K562 (cell line): Measurements from ENCODE around the gene PSAP. TPM values are rescaled to one million over a fixed set of nuclear protein-coding genes. Genes with fewer than 3 reads are reported as not detected.
A peak's percentile ranks its signal among the peaks of the same experiment; 100 is the strongest.

ENCODE experiments used
- CREB1 ChIP-seq, 2 experiments: sonication (generic) in 1 of 2; formaldehyde crosslinking in 1 of 2; IDR thresholded peaks; 2 replicates each; pipeline versions ENCODE4 v1.6.1 to v1.8.0; 2012 to 2022; ENCODE audit warnings: inconsistent platforms in 1 of 2, mild to moderate bottlenecking in 1 of 2, missing genetic modification reagents in 1 of 2, moderate library complexity in 1 of 2
- FOXA1 ChIP-seq: fragments of 450-650 bp; IDR thresholded peaks from 2 replicates; pipeline ENCODE4 v1.6.1; 2016; ENCODE audit warnings: mild to moderate bottlenecking, borderline replicate concordance
- NFE2L1 ChIP-seq: fragments of 450-650 bp; IDR thresholded peaks from 2 replicates; pipeline ENCODE4 v1.6.1; 2016; ENCODE audit warnings: missing genetic modification characterization, low read depth, mild to moderate bottlenecking, missing compliant biosample characterization, moderate library complexity, borderline replicate concordance
- PYGO2 ChIP-seq: fragments of 450-650 bp; IDR thresholded peaks from 2 replicates; pipeline ENCODE4 v1.6.1; 2016; ENCODE audit warnings: mild to moderate bottlenecking, missing genetic modification characterization, moderate library complexity, missing compliant biosample characterization
- SRF ChIP-seq, 2 experiments: fragments of 250-450, 450-650 bp in 1 of 2; sonication (Bioruptor Pico) in 1 of 2; sonication (generic) in 1 of 2; formaldehyde crosslinking; IDR thresholded peaks; 2 replicates each; pipeline versions ENCODE4 v1.5.0 to v1.5.1; 2020 to 2022; ENCODE audit warnings: mild to moderate bottlenecking in 1 of 2, missing genetic modification reagents in 1 of 2
- ZBTB8A ChIP-seq: fragments of 450-650 bp; IDR thresholded peaks from 2 replicates; pipeline ENCODE4 v1.6.1; 2018; ENCODE audit warnings: mild to moderate bottlenecking, moderate library complexity; ENCODE audit not compliant: partially characterized antibody
- ZFP36 ChIP-seq: fragments of 150-350 bp; IDR thresholded peaks from 2 replicates; pipeline ENCODE4 v1.6.1; 2018; ENCODE audit warnings: low read length, low read depth; ENCODE audit not compliant: partially characterized antibody
- ZNF224 ChIP-seq: sonication (generic); formaldehyde crosslinking; IDR thresholded peaks from 2 replicates; pipeline ENCODE4 v1.8.0; 2022; ENCODE audit warnings: mild to moderate bottlenecking, missing genetic modification reagents
- ZNF253 ChIP-seq: fragments of 250-450 bp; sonication (Bioruptor Pico); conservative IDR thresholded peaks from 2 replicates; pipeline ENCODE4 v1.6.1; 2021; ENCODE audit warnings: mild to moderate bottlenecking
- ZNF785 ChIP-seq: fragments of 250-450 bp; sonication (Bioruptor Pico); IDR thresholded peaks from 2 replicates; pipeline ENCODE4 v1.4.0; 2020; ENCODE audit warnings: mild to moderate bottlenecking
- polyA plus RNA-seq, 8 experiments: library from polyadenylated mRNA; depleted of rRNA in 4 of 8; stranded (reverse) in 5 of 8; unstranded in 3 of 8; fragments of >200 nt; fragmentation: Nextera tagmentation in 2 of 8; fragmentation: Illumina TruSeq in 1 of 8; extraction: Ambion mirVana in 2 of 8; extraction: Trizol in 1 of 8; gene quantifications; 2 replicates each; pipeline versions ENCODE4 v1.2.1 to v1.2.3, GENCODE V29; 2011 to 2014; ENCODE audit warnings: inconsistent platforms in 1 of 8, missing spikeins in 1 of 8
- total RNA-seq, 7 experiments: library from RNA; depleted of rRNA in 6 of 7; stranded (reverse); fragments of >200 nt in 6 of 7; fragmentation: Illumina TruSeq in 2 of 7; extraction: Trizol in 2 of 7; gene quantifications; 2 replicates each; pipeline versions ENCODE4 v1.2.1 to v1.2.3, GENCODE V29; 2011 to 2021; ENCODE audit warnings: low replicate concordance in 1 of 7
- TF ChIP-seq, protein P1 (sequence below): fragments of 450-650 bp; IDR thresholded peaks from 2 replicates; pipeline ENCODE4 v1.6.1; 2016; ENCODE audit warnings: low read depth, mild to moderate bottlenecking, moderate library complexity
- TF ChIP-seq, protein P2 (sequence below): sonication (generic); formaldehyde crosslinking; IDR thresholded peaks from 2 replicates; pipeline ENCODE4 v1.8.1; 2023; ENCODE audit warnings: missing genetic modification reagents, mild to moderate bottlenecking, borderline replicate concordance
- TF ChIP-seq, protein P3 (sequence below): fragments of 450-650 bp; IDR thresholded peaks from one replicate; pipeline ENCODE4 v1.6.1; 2018; ENCODE audit warnings: mild to moderate bottlenecking, moderate library complexity; ENCODE audit not compliant: partially characterized antibody
- TF ChIP-seq, protein P4 (sequence below), 2 experiments: IDR thresholded peaks; 2 replicates each; pipeline ENCODE4 v1.6.1; 2011; ENCODE audit warnings: borderline replicate concordance in 1 of 2, control low read depth in 1 of 2, low read depth in 1 of 2, low read length in 1 of 2, mild to moderate bottlenecking in 1 of 2, mixed read lengths in 1 of 2, moderate library complexity in 1 of 2; ENCODE audit not compliant: insufficient read depth in 1 of 2, insufficient read length in 1 of 2, poor library complexity in 1 of 2, severe bottlenecking in 1 of 2; ENCODE audit errors: extremely low read depth in 1 of 2
- TF ChIP-seq, protein P5 (sequence below), 2 experiments: fragments of 450-650 bp in 1 of 2; sonication (generic) in 1 of 2; formaldehyde crosslinking; conservative IDR thresholded peaks; 2 replicates each; pipeline versions ENCODE4 v1.4.0 to v1.8.1; 2020 to 2022; ENCODE audit warnings: mild to moderate bottlenecking in 1 of 2, missing genetic modification reagents in 1 of 2

PSAP gene
- total and polyA plus RNA-seq, 9 of the 15 experiments (the other 6 are each of a cell fraction or from before 2014, with no cell fraction given), result 245 to 700 (median 429) TPM

DNA sequence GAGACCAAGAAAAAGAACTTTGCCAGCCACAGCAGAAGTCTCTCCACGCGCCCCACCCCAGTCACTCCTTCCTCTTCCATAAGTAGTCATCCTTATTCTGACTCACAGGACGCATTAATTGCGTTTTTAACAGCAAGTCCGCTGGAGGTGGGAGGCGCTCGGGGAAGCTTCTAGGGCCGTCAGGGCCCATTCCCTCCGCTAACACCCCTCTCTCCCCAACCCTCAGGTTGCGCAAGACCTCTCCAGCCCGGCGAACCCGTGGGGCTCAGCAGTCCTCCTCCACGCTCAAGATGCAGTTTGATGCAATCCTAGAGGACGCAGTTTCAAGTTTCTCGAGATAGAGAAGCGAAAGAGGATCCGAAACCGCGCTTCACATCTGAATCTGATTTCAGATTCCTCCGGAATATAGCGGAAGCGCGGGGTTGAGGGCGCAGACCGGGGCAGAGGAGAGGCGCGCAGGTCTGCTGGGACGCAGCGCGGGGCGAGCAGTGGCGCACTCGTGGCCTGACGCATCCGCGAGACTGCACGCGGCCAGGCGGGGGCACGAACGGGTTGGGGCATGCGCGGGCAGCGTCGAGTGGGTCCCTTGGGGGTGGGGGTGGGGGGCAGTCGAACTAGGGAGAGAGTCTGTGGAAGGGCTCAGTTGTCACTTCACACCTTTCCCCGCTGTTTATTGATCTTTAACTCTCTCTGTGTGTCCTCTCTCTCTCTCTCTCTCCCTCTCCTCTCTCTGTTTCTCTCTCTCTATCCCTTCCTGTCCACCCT, 37.8 kb upstream of the PSAP start (continued):
- TF ChIP-seq, protein P1, sequence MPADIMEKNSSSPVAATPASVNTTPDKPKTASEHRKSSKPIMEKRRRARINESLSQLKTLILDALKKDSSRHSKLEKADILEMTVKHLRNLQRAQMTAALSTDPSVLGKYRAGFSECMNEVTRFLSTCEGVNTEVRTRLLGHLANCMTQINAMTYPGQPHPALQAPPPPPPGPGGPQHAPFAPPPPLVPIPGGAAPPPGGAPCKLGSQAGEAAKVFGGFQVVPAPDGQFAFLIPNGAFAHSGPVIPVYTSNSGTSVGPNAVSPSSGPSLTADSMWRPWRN, result 0 out of 2 replicates have a peak, but pooled peaks have one; percentile 48
- TF ChIP-seq, protein P2, sequence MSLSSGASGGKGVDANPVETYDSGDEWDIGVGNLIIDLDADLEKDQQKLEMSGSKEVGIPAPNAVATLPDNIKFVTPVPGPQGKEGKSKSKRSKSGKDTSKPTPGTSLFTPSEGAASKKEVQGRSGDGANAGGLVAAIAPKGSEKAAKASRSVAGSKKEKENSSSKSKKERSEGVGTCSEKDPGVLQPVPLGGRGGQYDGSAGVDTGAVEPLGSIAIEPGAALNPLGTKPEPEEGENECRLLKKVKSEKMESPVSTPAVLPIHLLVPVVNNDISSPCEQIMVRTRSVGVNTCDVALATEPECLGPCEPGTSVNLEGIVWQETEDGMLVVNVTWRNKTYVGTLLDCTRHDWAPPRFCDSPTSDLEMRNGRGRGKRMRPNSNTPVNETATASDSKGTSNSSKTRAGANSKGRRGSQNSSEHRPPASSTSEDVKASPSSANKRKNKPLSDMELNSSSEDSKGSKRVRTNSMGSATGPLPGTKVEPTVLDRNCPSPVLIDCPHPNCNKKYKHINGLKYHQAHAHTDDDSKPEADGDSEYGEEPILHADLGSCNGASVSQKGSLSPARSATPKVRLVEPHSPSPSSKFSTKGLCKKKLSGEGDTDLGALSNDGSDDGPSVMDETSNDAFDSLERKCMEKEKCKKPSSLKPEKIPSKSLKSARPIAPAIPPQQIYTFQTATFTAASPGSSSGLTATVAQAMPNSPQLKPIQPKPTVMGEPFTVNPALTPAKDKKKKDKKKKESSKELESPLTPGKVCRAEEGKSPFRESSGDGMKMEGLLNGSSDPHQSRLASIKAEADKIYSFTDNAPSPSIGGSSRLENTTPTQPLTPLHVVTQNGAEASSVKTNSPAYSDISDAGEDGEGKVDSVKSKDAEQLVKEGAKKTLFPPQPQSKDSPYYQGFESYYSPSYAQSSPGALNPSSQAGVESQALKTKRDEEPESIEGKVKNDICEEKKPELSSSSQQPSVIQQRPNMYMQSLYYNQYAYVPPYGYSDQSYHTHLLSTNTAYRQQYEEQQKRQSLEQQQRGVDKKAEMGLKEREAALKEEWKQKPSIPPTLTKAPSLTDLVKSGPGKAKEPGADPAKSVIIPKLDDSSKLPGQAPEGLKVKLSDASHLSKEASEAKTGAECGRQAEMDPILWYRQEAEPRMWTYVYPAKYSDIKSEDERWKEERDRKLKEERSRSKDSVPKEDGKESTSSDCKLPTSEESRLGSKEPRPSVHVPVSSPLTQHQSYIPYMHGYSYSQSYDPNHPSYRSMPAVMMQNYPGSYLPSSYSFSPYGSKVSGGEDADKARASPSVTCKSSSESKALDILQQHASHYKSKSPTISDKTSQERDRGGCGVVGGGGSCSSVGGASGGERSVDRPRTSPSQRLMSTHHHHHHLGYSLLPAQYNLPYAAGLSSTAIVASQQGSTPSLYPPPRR (CRISPR knock-in tag), result no peak
- TF ChIP-seq, protein P3, sequence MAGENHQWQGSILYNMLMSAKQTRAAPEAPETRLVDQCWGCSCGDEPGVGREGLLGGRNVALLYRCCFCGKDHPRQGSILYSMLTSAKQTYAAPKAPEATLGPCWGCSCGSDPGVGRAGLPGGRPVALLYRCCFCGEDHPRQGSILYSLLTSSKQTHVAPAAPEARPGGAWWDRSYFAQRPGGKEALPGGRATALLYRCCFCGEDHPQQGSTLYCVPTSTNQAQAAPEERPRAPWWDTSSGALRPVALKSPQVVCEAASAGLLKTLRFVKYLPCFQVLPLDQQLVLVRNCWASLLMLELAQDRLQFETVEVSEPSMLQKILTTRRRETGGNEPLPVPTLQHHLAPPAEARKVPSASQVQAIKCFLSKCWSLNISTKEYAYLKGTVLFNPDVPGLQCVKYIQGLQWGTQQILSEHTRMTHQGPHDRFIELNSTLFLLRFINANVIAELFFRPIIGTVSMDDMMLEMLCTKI, result no peak
- TF ChIP-seq SRF (CRISPR knock-in tag; IDR thresholded peaks at IDR 0.05) (no peak), PYGO2 (0 out of 2 replicates have a peak, but pooled peaks have one; percentile 45), NFE2L1 (tag) (no peak), ZBTB8A (no peak), ZNF785 (CRISPR knock-in tag) (no peak), CREB1 (IDR thresholded peaks at IDR 0.05) (peak; percentile 38; the same call in 1 of the 2 replicates), CREB1 (CRISPR knock-in tag; IDR thresholded peaks at IDR 0.05) (peak; percentile 80), FOXA1 (no peak), ZNF224 (CRISPR knock-in tag) (no peak; the same call in 1 of the 2 replicates), ZNF253 (no peak), ZFP36 (no peak)
- TF ChIP-seq, protein P4, sequence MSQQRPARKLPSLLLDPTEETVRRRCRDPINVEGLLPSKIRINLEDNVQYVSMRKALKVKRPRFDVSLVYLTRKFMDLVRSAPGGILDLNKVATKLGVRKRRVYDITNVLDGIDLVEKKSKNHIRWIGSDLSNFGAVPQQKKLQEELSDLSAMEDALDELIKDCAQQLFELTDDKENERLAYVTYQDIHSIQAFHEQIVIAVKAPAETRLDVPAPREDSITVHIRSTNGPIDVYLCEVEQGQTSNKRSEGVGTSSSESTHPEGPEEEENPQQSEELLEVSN (IDR thresholded peaks at IDR 0.05; ENCODE audit: borderline replicate concordance in 1 of 2, extremely low read depth in 1 of 2, insufficient read depth in 1 of 2, insufficient read length in 1 of 2, low read depth in 1 of 2, low read length in 1 of 2, poor library complexity in 1 of 2, severe bottlenecking in 1 of 2), result peak; percentile 94 to 98
- TF ChIP-seq, protein P5, sequence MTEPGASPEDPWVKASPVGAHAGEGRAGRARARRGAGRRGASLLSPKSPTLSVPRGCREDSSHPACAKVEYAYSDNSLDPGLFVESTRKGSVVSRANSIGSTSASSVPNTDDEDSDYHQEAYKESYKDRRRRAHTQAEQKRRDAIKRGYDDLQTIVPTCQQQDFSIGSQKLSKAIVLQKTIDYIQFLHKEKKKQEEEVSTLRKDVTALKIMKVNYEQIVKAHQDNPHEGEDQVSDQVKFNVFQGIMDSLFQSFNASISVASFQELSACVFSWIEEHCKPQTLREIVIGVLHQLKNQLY (CRISPR knock-in tag; conservative IDR thresholded peaks at IDR 0.05), result no peak
